HepG2 (cell line): ENCODE measurements around the gene ELMO2. TPM values are rescaled to one million over a fixed set of nuclear protein-coding genes. Genes with fewer than 3 reads are reported as not detected.

ENCODE experiments used
- ATAC-seq: fragments of 200-7000 bp; cut with Tn5 transposase; 3 replicates; pipeline ENCODE4 v1.9.1; 2020; ENCODE audit warnings: mild to moderate bottlenecking, moderate library complexity
- BruUV-seq: library from RNA; stranded (reverse); fragments of 400-500 nt; replicated peaks from 2 replicates; lab custom pipeline; 2021; lab: Mats Ljungman, UMichigan
- CTCF ChIA-PET: fragments of 300-600 bp; formaldehyde crosslinking; extraction: SDS; loops from one replicate; lab custom pipeline; 2021; ENCODE audit warnings: low total read pairs, inconsistent platforms, low intra/inter-chr PET ratio; lab: Yijun Ruan, JAX
- POLR2A ChIA-PET: fragments of 350-600 bp; sonication (Branson Sonifier 250); formaldehyde crosslinking; loops from one replicate; lab custom pipeline; 2020; ENCODE audit warnings: antibody characterized with exemption, inconsistent platforms; lab: Yijun Ruan, JAX
- DNase-seq: peaks from one replicate; pipeline ENCODE4 v3.0.0-alpha.2; 2015; ENCODE audit warnings: low spot score
- FAIRE-seq: peaks from 3 replicates; lab custom pipeline; 2011; peaks lifted over from hg19 to GRCh38; lab: Jason Lieb, UNC
- H2AFZ ChIP-seq: one replicate; pipeline ENCODE4 v1.6.1; 2011; ENCODE audit warnings: low read length, inconsistent platforms
- H3K27ac ChIP-seq: fragments of 300-600 bp; 3 replicates; pipeline ENCODE4 v1.8.0; 2011; ENCODE audit warnings: mixed run types, mild to moderate bottlenecking, mixed read lengths, low read length, inconsistent platforms; ENCODE audit not compliant: insufficient read depth; ENCODE audit errors: extremely low read length
- H3K27me3 ChIP-seq, 2 experiments: fragments of 200-600 bp in 1 of 2; 2 replicates in 1 of 2; 3 replicates in 1 of 2; pipeline versions ENCODE4 v1.6.0 to v1.8.0; 2011; ENCODE audit warnings: low read length in 2 of 2, mild to moderate bottlenecking in 2 of 2, moderate library complexity in 2 of 2, inconsistent platforms in 1 of 2; ENCODE audit not compliant: insufficient read depth in 2 of 2, control insufficient read depth in 1 of 2
- H3K36me3 ChIP-seq, 2 experiments: fragments of 200-600 bp in 1 of 2; replicated peaks in 1 of 2; 2 replicates in 1 of 2; 3 replicates in 1 of 2; pipeline versions ENCODE4 v1.5.1 to v1.8.0; 2011; ENCODE audit warnings: low read length in 2 of 2, inconsistent platforms in 1 of 2; ENCODE audit not compliant: insufficient read depth in 2 of 2, control insufficient read depth in 1 of 2
- H3K4me1 ChIP-seq: 2 replicates; pipeline ENCODE4 v1.5.1; 2012; ENCODE audit warnings: low read length, inconsistent platforms; ENCODE audit not compliant: insufficient read depth
- H3K4me2 ChIP-seq: 2 replicates; pipeline ENCODE4 v1.6.0; 2011; ENCODE audit warnings: low read depth, low read length, inconsistent platforms
- H3K4me3 ChIP-seq, 3 experiments: fragments of 200-600 bp in 1 of 3; sonication (generic), shearing (Covaris generic) in 1 of 3; replicated peaks in 1 of 3; 2 replicates each; pipeline ENCODE4 v1.5.1; 2011 to 2016; ENCODE audit warnings: low read length in 3 of 3, inconsistent platforms in 2 of 3, low read depth in 2 of 3, mild to moderate bottlenecking in 2 of 3, control low read depth in 1 of 3, mixed read lengths in 1 of 3; ENCODE audit not compliant: insufficient read depth in 1 of 3
- H3K79me2 ChIP-seq: one replicate; pipeline ENCODE4 v1.6.1; 2011; ENCODE audit warnings: low read length, inconsistent platforms; ENCODE audit not compliant: insufficient read depth
- H3K9ac ChIP-seq: 2 replicates; pipeline ENCODE4 v1.6.0; 2011; ENCODE audit warnings: mild to moderate bottlenecking, low read depth, low read length, inconsistent platforms; ENCODE audit not compliant: insufficient read depth
- H3K9me3 ChIP-seq: 2 replicates; pipeline ENCODE4 v1.5.1; 2012; ENCODE audit warnings: mild to moderate bottlenecking, low read length
- H4K20me1 ChIP-seq: 2 replicates; pipeline ENCODE4 v1.6.0; 2011; ENCODE audit warnings: inconsistent platforms, mild to moderate bottlenecking, low read length, moderate library complexity; ENCODE audit not compliant: insufficient read depth
- ATF7-NPFF ChIP-seq: sonication (generic); formaldehyde crosslinking; IDR thresholded peaks from 2 replicates; pipeline ENCODE4 v1.8.1; 2023; ENCODE audit warnings: mild to moderate bottlenecking, low read depth, missing genetic modification reagents, moderate library complexity
- CAMTA2 ChIP-seq: sonication (generic); formaldehyde crosslinking; IDR thresholded peaks from 2 replicates; pipeline ENCODE4 v1.4.0; 2020; ENCODE audit warnings: mild to moderate bottlenecking, missing genetic modification reagents, borderline replicate concordance
- KAT7 ChIP-seq: IDR thresholded peaks from 2 replicates; pipeline ENCODE4 v1.6.1; 2018; ENCODE audit warnings: borderline replicate concordance, missing compliant biosample characterization
- MEIS2 ChIP-seq: sonication (generic); formaldehyde crosslinking; IDR thresholded peaks from 2 replicates; pipeline ENCODE4 v1.9.0; 2021; ENCODE audit warnings: mild to moderate bottlenecking, missing genetic modification reagents
- NCOA5 ChIP-seq: sonication (generic); formaldehyde crosslinking; IDR thresholded peaks from 2 replicates; pipeline ENCODE4 v1.4.0; 2020; ENCODE audit warnings: missing genetic modification reagents
- RELA ChIP-seq: sonication (generic); formaldehyde crosslinking; IDR thresholded peaks from 2 replicates; pipeline ENCODE4 v1.4.0; 2020; ENCODE audit warnings: missing genetic modification reagents
- RXRB ChIP-seq: IDR thresholded peaks from 2 replicates; pipeline ENCODE4 v1.6.1; 2016; ENCODE audit warnings: borderline replicate concordance, missing genetic modification reagents, missing compliant biosample characterization
- SALL2 ChIP-seq: sonication (generic); formaldehyde crosslinking; IDR thresholded peaks from 2 replicates; pipeline ENCODE4 v1.8.1; 2023; ENCODE audit warnings: mild to moderate bottlenecking, missing genetic modification reagents, inconsistent platforms
- SIX4 ChIP-seq: sonication (generic); formaldehyde crosslinking; IDR thresholded peaks from 2 replicates; pipeline ENCODE4 v1.4.0; 2020; ENCODE audit warnings: missing genetic modification reagents
- SP1 ChIP-seq, 2 experiments: fragments of 450-650 bp in 1 of 2; sonication (generic) in 1 of 2; formaldehyde crosslinking in 1 of 2; IDR thresholded peaks; 2 replicates each; pipeline versions ENCODE4 v1.4.0 to v1.6.1; 2016 to 2020; ENCODE audit warnings: missing genetic modification reagents in 1 of 2
- SP140L ChIP-seq: sonication (generic); formaldehyde crosslinking; IDR thresholded peaks from 2 replicates; pipeline ENCODE4 v1.4.0; 2020; ENCODE audit warnings: missing genetic modification reagents, borderline replicate concordance
- YEATS4 ChIP-seq: sonication (generic); formaldehyde crosslinking; IDR thresholded peaks from 2 replicates; pipeline ENCODE4 v1.4.0; 2020; ENCODE audit warnings: missing genetic modification reagents, borderline replicate concordance
- ZFP1 ChIP-seq: IDR thresholded peaks from 2 replicates; pipeline ENCODE4 v1.6.1; 2016
- ZNF207 ChIP-seq: fragments of 450-650 bp; IDR thresholded peaks from 2 replicates; pipeline ENCODE4 v1.6.1; 2016; ENCODE audit warnings: antibody characterized with exemption, borderline replicate concordance
- WGBS: methylation state at CpG from one replicate; pipeline ENCODE4 v1.1.6; 2017; ENCODE audit warnings: low lambda C conversion rate; 5-methylcytosine and 5-hydroxymethylcytosine counted together
- in situ Hi-C: cut with HindIII; loops from 2 replicates; pipeline ENCODE4 v1.10.0; 2017; ENCODE audit warnings: low pct_unique_long_range_greater_than_20kb; ENCODE audit not compliant: extremely low pct_ligation_motif_present
- intact Hi-C: fragments of 100-400 bp; cut with micrococcal nuclease; formaldehyde crosslinking; loops from one replicate; pipeline ENCODE4 v1.10.0; 2022; ENCODE audit not compliant: unreplicated experiment
- polyA plus RNA-seq, 8 experiments: library from polyadenylated mRNA; depleted of rRNA in 3 of 8; stranded (reverse) in 7 of 8; unstranded in 1 of 8; fragments of >200 nt; fragmentation: Illumina TruSeq in 4 of 8; extraction: Trizol in 4 of 8; gene quantifications; 2 replicates each; pipeline versions ENCODE4 v1.2.1 to v1.2.3, GENCODE V29; 2011 to 2016; ENCODE audit warnings: low read depth in 4 of 8, missing spikeins in 1 of 8, mixed read lengths in 1 of 8; ENCODE audit not compliant: insufficient read depth in 1 of 8
- total RNA-seq, 5 experiments: library from RNA; depleted of rRNA; stranded (reverse); fragments of >200 nt; fragmentation: Illumina TruSeq; extraction: Trizol; gene quantifications; 2 replicates each; pipeline ENCODE4 v1.2.3, GENCODE V29; 2016; ENCODE audit warnings: low read depth in 1 of 5
- TF ChIP-seq, protein P1 (sequence below): sonication (generic); formaldehyde crosslinking; IDR thresholded peaks from 2 replicates; pipeline ENCODE4 v1.4.0; 2020; ENCODE audit warnings: missing genetic modification reagents
- TF ChIP-seq, protein P2 (sequence below): sonication (generic); formaldehyde crosslinking; IDR thresholded peaks from 2 replicates; pipeline ENCODE4 v1.5.0; 2020; ENCODE audit warnings: missing genetic modification reagents, mild to moderate bottlenecking, borderline replicate concordance
- TF ChIP-seq, protein P3 (sequence below): sonication (generic); formaldehyde crosslinking; IDR thresholded peaks from 2 replicates; pipeline ENCODE4 v1.9.0; 2021; ENCODE audit warnings: missing genetic modification reagents, borderline replicate concordance

ELMO2 gene
- total and polyA plus RNA-seq, 2 of the 13 experiments (the other 11 are each of a cell fraction or from before 2014, with no cell fraction given): 30.6 to 35.7 TPM

DNA sequence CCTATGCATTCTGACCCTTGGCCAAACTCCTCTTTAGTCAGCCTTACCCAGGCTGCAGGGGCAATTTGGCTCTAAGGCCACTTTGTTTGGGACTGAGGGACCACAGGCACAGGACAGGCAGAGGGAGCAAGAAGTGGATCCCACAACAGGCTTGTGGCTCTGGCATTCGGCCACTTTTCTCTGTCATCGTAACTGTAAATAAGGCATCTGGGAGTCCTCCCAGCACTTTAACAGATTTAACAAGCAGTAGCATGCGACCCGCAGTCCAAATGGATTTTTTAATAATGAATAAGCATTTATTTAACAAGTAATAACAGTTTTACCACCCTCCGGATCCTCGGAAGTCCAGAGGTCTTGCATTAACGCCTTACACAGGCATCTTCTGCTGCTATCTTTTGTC is 82.0 kb downstream of the ELMO2 start:
- in situ Hi-C loops: no loop called here
- POLR2A ChIA-PET: no interaction called here
- intact Hi-C loops: loop anchor here (2.0 kb wide), 1 partner anchor 18 kb away; no protein-coding TSS in a partner anchor
- Histone ChIP-seq H3K27me3 (peaks cover 12 to 60% of the 10 kb centered on the region in 2 experiments), H3K27ac (no peak overlapping the region), H3K9ac (no peak overlapping the region), H3K4me3 (no peak overlapping the region), H3K79me2 (no peaks in the 10 kb centered on the region), H3K4me2 (no peak overlapping the region), H3K4me1 (no peaks in the 10 kb centered on the region), H2AFZ (no peak overlapping the region), H3K36me3 (no peaks in the 10 kb centered on the region), H3K9me3 (no peaks in the 10 kb centered on the region), H4K20me1 (no peaks in the 10 kb centered on the region)
- ATAC-seq (no peak), DNase-seq (no peak), FAIRE-seq (no peak)
- CTCF ChIA-PET: interaction anchor here (1.1 to 3.1 kb wide), 3 partner anchors 17 to 192 kb away, joined by 3 to 16 read pairs (median 4); partner anchors contain the start of gene CDH22
- 14% methylated on average over 7 of the region's 7 CpGs for WGBS
- BruUV-seq: no TSS peak
- TF ChIP-seq SIX4 (CRISPR knock-in tag) (no peak), RELA (CRISPR knock-in tag) (no peak), SP1 (IDR thresholded peaks at IDR 0.05) (no peak), SP1 (CRISPR knock-in tag; IDR thresholded peaks at IDR 0.05) (no peak), SP140L (CRISPR knock-in tag) (no peak), ZFP1 (CRISPR knock-in tag) (no peak), ZNF207 (no peak), KAT7 (CRISPR knock-in tag) (no peak), NCOA5 (no peak), MEIS2 (CRISPR knock-in tag) (no peak), SALL2 (CRISPR knock-in tag) (no peak), CAMTA2 (no peak), ATF7-NPFF (no peak), RXRB (no peak), YEATS4 (no peak)
- TF ChIP-seq, protein P1, sequence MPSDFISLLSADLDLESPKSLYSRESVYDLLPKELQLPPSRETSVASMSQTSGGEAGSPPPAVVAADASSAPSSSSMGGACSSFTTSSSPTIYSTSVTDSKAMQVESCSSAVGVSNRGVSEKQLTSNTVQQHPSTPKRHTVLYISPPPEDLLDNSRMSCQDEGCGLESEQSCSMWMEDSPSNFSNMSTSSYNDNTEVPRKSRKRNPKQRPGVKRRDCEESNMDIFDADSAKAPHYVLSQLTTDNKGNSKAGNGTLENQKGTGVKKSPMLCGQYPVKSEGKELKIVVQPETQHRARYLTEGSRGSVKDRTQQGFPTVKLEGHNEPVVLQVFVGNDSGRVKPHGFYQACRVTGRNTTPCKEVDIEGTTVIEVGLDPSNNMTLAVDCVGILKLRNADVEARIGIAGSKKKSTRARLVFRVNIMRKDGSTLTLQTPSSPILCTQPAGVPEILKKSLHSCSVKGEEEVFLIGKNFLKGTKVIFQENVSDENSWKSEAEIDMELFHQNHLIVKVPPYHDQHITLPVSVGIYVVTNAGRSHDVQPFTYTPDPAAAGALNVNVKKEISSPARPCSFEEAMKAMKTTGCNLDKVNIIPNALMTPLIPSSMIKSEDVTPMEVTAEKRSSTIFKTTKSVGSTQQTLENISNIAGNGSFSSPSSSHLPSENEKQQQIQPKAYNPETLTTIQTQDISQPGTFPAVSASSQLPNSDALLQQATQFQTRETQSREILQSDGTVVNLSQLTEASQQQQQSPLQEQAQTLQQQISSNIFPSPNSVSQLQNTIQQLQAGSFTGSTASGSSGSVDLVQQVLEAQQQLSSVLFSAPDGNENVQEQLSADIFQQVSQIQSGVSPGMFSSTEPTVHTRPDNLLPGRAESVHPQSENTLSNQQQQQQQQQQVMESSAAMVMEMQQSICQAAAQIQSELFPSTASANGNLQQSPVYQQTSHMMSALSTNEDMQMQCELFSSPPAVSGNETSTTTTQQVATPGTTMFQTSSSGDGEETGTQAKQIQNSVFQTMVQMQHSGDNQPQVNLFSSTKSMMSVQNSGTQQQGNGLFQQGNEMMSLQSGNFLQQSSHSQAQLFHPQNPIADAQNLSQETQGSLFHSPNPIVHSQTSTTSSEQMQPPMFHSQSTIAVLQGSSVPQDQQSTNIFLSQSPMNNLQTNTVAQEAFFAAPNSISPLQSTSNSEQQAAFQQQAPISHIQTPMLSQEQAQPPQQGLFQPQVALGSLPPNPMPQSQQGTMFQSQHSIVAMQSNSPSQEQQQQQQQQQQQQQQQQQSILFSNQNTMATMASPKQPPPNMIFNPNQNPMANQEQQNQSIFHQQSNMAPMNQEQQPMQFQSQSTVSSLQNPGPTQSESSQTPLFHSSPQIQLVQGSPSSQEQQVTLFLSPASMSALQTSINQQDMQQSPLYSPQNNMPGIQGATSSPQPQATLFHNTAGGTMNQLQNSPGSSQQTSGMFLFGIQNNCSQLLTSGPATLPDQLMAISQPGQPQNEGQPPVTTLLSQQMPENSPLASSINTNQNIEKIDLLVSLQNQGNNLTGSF: no peak
- TF ChIP-seq, protein P2, sequence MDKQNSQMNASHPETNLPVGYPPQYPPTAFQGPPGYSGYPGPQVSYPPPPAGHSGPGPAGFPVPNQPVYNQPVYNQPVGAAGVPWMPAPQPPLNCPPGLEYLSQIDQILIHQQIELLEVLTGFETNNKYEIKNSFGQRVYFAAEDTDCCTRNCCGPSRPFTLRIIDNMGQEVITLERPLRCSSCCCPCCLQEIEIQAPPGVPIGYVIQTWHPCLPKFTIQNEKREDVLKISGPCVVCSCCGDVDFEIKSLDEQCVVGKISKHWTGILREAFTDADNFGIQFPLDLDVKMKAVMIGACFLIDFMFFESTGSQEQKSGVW: no peak
- TF ChIP-seq, protein P3, sequence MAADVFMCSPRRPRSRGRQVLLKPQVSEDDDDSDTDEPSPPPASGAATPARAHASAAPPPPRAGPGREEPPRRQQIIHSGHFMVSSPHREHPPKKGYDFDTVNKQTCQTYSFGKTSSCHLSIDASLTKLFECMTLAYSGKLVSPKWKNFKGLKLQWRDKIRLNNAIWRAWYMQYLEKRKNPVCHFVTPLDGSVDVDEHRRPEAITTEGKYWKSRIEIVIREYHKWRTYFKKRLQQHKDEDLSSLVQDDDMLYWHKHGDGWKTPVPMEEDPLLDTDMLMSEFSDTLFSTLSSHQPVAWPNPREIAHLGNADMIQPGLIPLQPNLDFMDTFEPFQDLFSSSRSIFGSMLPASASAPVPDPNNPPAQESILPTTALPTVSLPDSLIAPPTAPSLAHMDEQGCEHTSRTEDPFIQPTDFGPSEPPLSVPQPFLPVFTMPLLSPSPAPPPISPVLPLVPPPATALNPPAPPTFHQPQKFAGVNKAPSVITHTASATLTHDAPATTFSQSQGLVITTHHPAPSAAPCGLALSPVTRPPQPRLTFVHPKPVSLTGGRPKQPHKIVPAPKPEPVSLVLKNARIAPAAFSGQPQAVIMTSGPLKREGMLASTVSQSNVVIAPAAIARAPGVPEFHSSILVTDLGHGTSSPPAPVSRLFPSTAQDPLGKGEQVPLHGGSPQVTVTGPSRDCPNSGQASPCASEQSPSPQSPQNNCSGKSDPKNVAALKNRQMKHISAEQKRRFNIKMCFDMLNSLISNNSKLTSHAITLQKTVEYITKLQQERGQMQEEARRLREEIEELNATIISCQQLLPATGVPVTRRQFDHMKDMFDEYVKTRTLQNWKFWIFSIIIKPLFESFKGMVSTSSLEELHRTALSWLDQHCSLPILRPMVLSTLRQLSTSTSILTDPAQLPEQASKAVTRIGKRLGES (CRISPR knock-in tag): no peak
